Suprapubic skin (tissue), 4 donors: ENCODE results near the gene SMIM5. TPM values are rescaled to one million over a fixed set of nuclear protein-coding genes. Genes with fewer than 3 reads are reported as not detected.
"Not testable (repeated sequence)": the region's sequence is repeated elsewhere in the genome, so short reads cannot be mapped to it uniquely, and the experiment has no call there.

Source experiments
- DNase-seq, 2 donors: peaks; one replicate each; pipeline ENCODE4 v3.0.0-alpha.2; 2019; ENCODE audit warnings: low spot score in 2 of 2
- H3K27ac ChIP-seq: fragments of 200-600 bp; sonication (generic); one replicate; pipeline ENCODE4 v1.5.1; 2019
- H3K27me3 ChIP-seq: fragments of 200-600 bp; sonication (generic); one replicate; pipeline ENCODE4 v1.5.1; 2019
- H3K36me3 ChIP-seq: fragments of 200-600 bp; sonication (generic); one replicate; pipeline ENCODE4 v1.5.1; 2019
- H3K4me1 ChIP-seq: fragments of 200-600 bp; sonication (generic); one replicate; pipeline ENCODE4 v1.5.1; 2019
- H3K4me3 ChIP-seq: fragments of 200-600 bp; sonication (generic); one replicate; pipeline ENCODE4 v1.5.1; 2019; ENCODE audit warnings: mild to moderate bottlenecking
- H3K9me3 ChIP-seq: fragments of 200-600 bp; sonication (generic); one replicate; pipeline ENCODE4 v1.5.1; 2019
- EP300 ChIP-seq: sonication (generic); formaldehyde crosslinking; IDR thresholded peaks from one replicate; pipeline ENCODE4 v1.6.1; 2017; ENCODE audit warnings: antibody characterized with exemption
- POLR2A ChIP-seq, 2 donors: fragments of 450-650 bp; IDR thresholded peaks; one replicate each; pipeline ENCODE4 v1.6.1; 2017; ENCODE audit warnings: antibody characterized with exemption in 2 of 2, mild to moderate bottlenecking in 2 of 2, moderate library complexity in 2 of 2
- POLR2AphosphoS5 ChIP-seq, 3 donors: sonication (generic); formaldehyde crosslinking; IDR thresholded peaks; one replicate each; pipeline ENCODE4 v1.6.1; 2017; ENCODE audit warnings: antibody characterized with exemption in 3 of 3
- WGBS: methylation state at CpG from one replicate; pipeline ENCODE4 v1.1.5; 2018; 5-methylcytosine and 5-hydroxymethylcytosine counted together
- total RNA-seq, 4 donors: library from RNA; depleted of rRNA; stranded (reverse); fragments of >200 nt; gene quantifications; one replicate each; pipeline ENCODE4 v1.1.0, GENCODE V29; 2016
- TF ChIP-seq, protein P1 (sequence below), 2 donors: fragments of 200-600 bp in 1 of 2; fragments of 450-650 bp in 1 of 2; sonication (generic) in 1 of 2; IDR thresholded peaks; one replicate each; pipeline ENCODE4 v1.5.1; 2016 to 2019; ENCODE audit warnings: antibody characterized with exemption in 2 of 2, mild to moderate bottlenecking in 1 of 2, moderate library complexity in 1 of 2

Gene SMIM5
- total RNA-seq, 4 donors from 2014 or later, result 1.7 to 11.8 (median 8.6) TPM

GRCh38 chr17:75634754-75635609 is 1.7 kb downstream of the SMIM5 start:
- no peaks in the 10 kb centered on the region for H3K9me3 ChIP-seq
- no peak for DNase-seq
- no peaks in the 10 kb centered on the region for H3K27me3 ChIP-seq
- H3K27ac ChIP-seq, result no peak overlapping the region
- H3K36me3 ChIP-seq, result peaks cover 11% of the 10 kb centered on the region
- 82% methylated on average over 16 of the region's 20 CpGs for WGBS
- TF ChIP-seq POLR2A (IDR thresholded peaks at IDR 0.05) (no peak), EP300 (no peak), POLR2AphosphoS5 (IDR thresholded peaks at IDR 0.05) (no peak)
- TF ChIP-seq, protein P1, sequence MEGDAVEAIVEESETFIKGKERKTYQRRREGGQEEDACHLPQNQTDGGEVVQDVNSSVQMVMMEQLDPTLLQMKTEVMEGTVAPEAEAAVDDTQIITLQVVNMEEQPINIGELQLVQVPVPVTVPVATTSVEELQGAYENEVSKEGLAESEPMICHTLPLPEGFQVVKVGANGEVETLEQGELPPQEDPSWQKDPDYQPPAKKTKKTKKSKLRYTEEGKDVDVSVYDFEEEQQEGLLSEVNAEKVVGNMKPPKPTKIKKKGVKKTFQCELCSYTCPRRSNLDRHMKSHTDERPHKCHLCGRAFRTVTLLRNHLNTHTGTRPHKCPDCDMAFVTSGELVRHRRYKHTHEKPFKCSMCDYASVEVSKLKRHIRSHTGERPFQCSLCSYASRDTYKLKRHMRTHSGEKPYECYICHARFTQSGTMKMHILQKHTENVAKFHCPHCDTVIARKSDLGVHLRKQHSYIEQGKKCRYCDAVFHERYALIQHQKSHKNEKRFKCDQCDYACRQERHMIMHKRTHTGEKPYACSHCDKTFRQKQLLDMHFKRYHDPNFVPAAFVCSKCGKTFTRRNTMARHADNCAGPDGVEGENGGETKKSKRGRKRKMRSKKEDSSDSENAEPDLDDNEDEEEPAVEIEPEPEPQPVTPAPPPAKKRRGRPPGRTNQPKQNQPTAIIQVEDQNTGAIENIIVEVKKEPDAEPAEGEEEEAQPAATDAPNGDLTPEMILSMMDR (IDR thresholded peaks at IDR 0.05), result no peak
- peaks cover 30% of the 10 kb centered on the region for H3K4me1 ChIP-seq
- H3K4me3 ChIP-seq, result peak overlapping the region; percentile 25

DNA sequence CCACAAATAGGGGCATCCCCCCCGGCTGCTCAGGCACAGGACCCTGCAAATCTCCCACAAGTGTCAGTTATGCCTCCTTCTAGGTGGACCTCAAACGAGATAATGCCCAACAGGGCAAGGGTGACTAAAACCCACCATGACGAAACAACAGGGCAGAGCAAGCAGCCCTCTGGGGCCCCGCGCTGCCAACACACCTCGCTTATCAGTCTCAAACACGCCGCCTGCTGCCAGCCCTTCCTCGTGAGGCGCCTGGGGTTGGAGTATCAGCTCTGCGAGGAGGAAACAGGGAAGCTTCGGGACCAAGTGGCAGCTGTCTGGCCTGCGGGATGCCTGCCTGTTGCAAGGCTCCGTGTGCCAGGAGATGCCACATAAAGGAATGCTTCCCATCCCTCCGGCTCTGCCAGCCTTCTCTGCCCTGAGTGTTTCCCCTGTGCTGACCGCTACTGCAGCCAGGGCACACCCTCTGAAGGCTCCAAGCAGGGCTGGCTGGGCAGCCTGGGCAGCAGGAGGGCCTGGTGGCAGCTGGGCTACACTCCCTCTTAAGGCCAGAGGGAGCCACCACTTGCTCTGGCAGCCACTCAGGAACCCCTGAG is 2.5 kb downstream of the SMIM5 start:
- TF ChIP-seq POLR2A (IDR thresholded peaks at IDR 0.05) (no peak), EP300 (no peak), POLR2AphosphoS5 (IDR thresholded peaks at IDR 0.05) (no peak)
- TF ChIP-seq, protein P1 (IDR thresholded peaks at IDR 0.05), result no peak
- DNase-seq, result no peak
- Histone ChIP-seq H3K9me3 (no peaks in the 10 kb centered on the region), H3K4me1 (peaks cover 37% of the 10 kb centered on the region), H3K36me3 (peaks cover 4% of the 10 kb centered on the region), H3K4me3 (no peak overlapping the region), H3K27me3 (no peaks in the 10 kb centered on the region), H3K27ac (no peak overlapping the region)
- WGBS, result 80% methylated on average over 1 of the region's 16 CpGs

- no peak for TF ChIP-seq POLR2A (IDR thresholded peaks at IDR 0.05)
- TF ChIP-seq POLR2AphosphoS5 (IDR thresholded peaks at IDR 0.05), result no peak
- TF ChIP-seq, protein P1 (IDR thresholded peaks at IDR 0.05), result no peak
- TF ChIP-seq EP300, result no peak
- DNase-seq, result no peak
- Histone ChIP-seq H3K27ac (no peak overlapping the region), H3K27me3 (no peaks in the 10 kb centered on the region), H3K9me3 (no peaks in the 10 kb centered on the region), H3K36me3 (no peaks in the 10 kb centered on the region), H3K4me3 (no peak overlapping the region), H3K4me1 (peaks cover 44% of the 10 kb centered on the region)
- WGBS, result 90% methylated on average over 14 of the region's 19 CpGs
Observed at GRCh38 chr17:75636381-75637142, 3.3 kb downstream of the SMIM5 start.

DNA sequence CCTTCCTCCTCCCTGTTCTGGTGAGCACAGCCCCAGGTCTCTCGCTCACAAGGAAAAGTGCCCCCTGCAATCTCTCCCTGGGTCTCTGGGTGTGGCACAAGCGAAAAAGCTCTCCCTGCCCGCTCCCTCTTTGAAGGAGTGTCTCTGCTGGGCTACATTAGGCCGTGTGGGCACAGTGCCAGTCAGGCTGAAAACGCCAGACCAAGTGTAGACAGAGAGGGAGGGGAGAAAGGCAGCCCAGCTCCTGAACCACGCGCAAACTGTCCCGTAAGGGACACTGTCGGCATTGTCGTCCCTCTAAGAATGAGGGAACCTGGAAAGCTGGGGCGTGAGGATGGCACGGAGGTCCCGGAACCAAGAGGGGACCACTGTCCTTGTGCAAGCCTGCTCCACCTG is 3.9 kb downstream of the SMIM5 start:
- 92% methylated on average over 13 of the region's 13 CpGs for WGBS
- Histone ChIP-seq H3K27ac (no peak overlapping the region), H3K4me1 (peaks cover 50% of the 10 kb centered on the region), H3K4me3 (no peak overlapping the region), H3K9me3 (no peaks in the 10 kb centered on the region), H3K27me3 (no peaks in the 10 kb centered on the region), H3K36me3 (no peaks in the 10 kb centered on the region)
- no peak for DNase-seq
- TF ChIP-seq POLR2A (IDR thresholded peaks at IDR 0.05) (no peak), EP300 (no peak), POLR2AphosphoS5 (IDR thresholded peaks at IDR 0.05) (no peak)
- TF ChIP-seq, protein P1 (IDR thresholded peaks at IDR 0.05), result no peak

DNA sequence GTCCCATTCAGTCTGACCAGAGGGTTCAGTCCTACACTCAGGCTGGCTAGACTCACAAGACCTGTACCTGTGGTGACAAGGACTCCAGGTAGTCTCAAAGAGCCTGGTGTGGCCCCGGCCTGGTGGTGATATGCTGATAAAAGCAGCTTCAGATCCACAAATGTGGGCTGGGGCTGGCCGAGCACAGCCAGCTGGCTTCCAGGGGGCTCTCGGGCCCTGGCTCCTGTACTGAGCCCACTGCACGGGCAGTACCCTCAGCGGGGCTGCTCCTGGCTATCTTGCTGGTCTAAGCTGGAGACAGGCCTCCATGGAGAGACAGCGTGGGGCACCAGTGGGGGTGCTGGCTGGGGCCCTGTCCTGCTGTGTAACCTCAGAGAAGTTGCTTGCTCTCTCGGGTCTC is 4.3 kb downstream of the SMIM5 start:
- Histone ChIP-seq H3K27ac (no peak overlapping the region), H3K4me3 (no peak overlapping the region)

GRCh38 chr17:75638039-75638438 is 4.8 kb downstream of the SMIM5 start:
- H3K4me3 ChIP-seq, H3K27ac ChIP-seq, DNase-seq, H3K27me3 ChIP-seq, H3K9me3 ChIP-seq, H3K36me3 ChIP-seq: not testable (repeated sequence)
- peaks cover 53% of the 10 kb centered on the region for H3K4me1 ChIP-seq
- WGBS, result 92% methylated on average over 12 of the region's 12 CpGs

More for the DNA sequence above, 4.3 kb downstream of the SMIM5 start:
- TF ChIP-seq EP300 (no peak), POLR2AphosphoS5 (IDR thresholded peaks at IDR 0.05) (no peak), POLR2A (IDR thresholded peaks at IDR 0.05) (no peak)
- TF ChIP-seq, protein P1 (IDR thresholded peaks at IDR 0.05), result no peak
- peaks cover 53% of the 10 kb centered on the region for H3K4me1 ChIP-seq
- no peaks in the 10 kb centered on the region for H3K36me3 ChIP-seq
- DNase-seq, result no peak
- 91% methylated on average over 7 of the region's 7 CpGs for WGBS
- H3K9me3 ChIP-seq, result no peaks in the 10 kb centered on the region
- H3K27me3 ChIP-seq, result no peaks in the 10 kb centered on the region
